Ovary (tissue), 9 donors: ENCODE measurements around the gene CYFIP1. TPM values are rescaled to one million over a fixed set of nuclear protein-coding genes. Genes with fewer than 3 reads are reported as not detected.

Experiments
- DNase-seq, 5 donors: peaks; one replicate each; pipeline ENCODE4 v3.0.0-alpha.2; 2019 to 2020
- H3K27ac ChIP-seq, 2 donors: fragments of 200-600 bp; one replicate each; pipeline versions ENCODE4 v1.5.1 to v1.8.0; 2019 to 2022
- H3K27me3 ChIP-seq: fragments of 200-600 bp; one replicate; pipeline ENCODE4 v1.8.0; 2022
- H3K36me3 ChIP-seq: fragments of 200-600 bp; sonication (generic); one replicate; pipeline ENCODE4 v1.5.1; 2019
- H3K4me1 ChIP-seq: one replicate; pipeline ENCODE4 v1.8.1; 2013; ENCODE audit warnings: mild to moderate bottlenecking, moderate library complexity; ENCODE audit not compliant: insufficient read depth
- H3K4me3 ChIP-seq: fragments of 200-600 bp; sonication (generic); one replicate; pipeline ENCODE4 v1.5.1; 2017
- H3K9me3 ChIP-seq, 2 donors: fragments of 200-600 bp in 1 of 2; sonication (generic) in 1 of 2; one replicate each; pipeline versions ENCODE4 v1.5.1 to v1.8.1; 2013 to 2019; ENCODE audit warnings: mild to moderate bottlenecking in 1 of 2, moderate library complexity in 1 of 2
- CTCF ChIP-seq, 3 donors: fragments of 450-650 bp in 2 of 3; fragments of 200-600 bp in 1 of 3; IDR thresholded peaks; one replicate each; pipeline versions ENCODE4 v1.5.1 to v1.8.0; 2016 to 2022; ENCODE audit warnings: antibody characterized with exemption in 3 of 3, mild to moderate bottlenecking in 1 of 3
- EP300 ChIP-seq: sonication (generic); formaldehyde crosslinking; IDR thresholded peaks from one replicate; pipeline ENCODE4 v1.6.1; 2017; ENCODE audit warnings: antibody characterized with exemption
- POLR2A ChIP-seq: fragments of 450-650 bp; IDR thresholded peaks from one replicate; pipeline ENCODE4 v1.6.1; 2017; ENCODE audit warnings: antibody characterized with exemption, mild to moderate bottlenecking, moderate library complexity
- WGBS, 3 donors: extraction: QIAGEN DNeasy Blood & Tissue Kit in 1 of 3; methylation state at CpG; one replicate each; pipeline versions ENCODE4 v1.1.5 to v1.1.7; 2013 to 2017; 5-methylcytosine and 5-hydroxymethylcytosine counted together
- intact Hi-C, 4 donors: fragments of 100-400 bp; cut with DNase I; formaldehyde crosslinking; loops; one replicate each; pipeline versions ENCODE4 v1.11.0 to v1.15.1; 2022 to 2023
- polyA plus RNA-seq, 2 donors: library from polyadenylated mRNA; stranded (reverse); fragments of 200-250 nt in 1 of 2; fragments of 350-450 nt in 1 of 2; fragmentation: Illumina TruSeq in 1 of 2; extraction: RNeasy Lipid Tissue Mini Kit (QIAGEN cat#74804) in 1 of 2; gene quantifications; one replicate each; pipeline ENCODE4 v1.2.3, GENCODE V29; 2013 to 2014
- total RNA-seq, 7 donors: library from RNA; depleted of rRNA in 2 of 7; stranded (reverse); fragments of >200 nt in 2 of 7; fragmentation: NEBNext Ultra II Directional in 3 of 7; extraction: Animal tissue kit (Norgen Biotek cat#: 25700) in 3 of 7; gene quantifications; one replicate each; pipeline versions ENCODE4 v1.1.0 to v1.2.4, GENCODE V29; 2016 to 2023
- donor health status: DM: no; HTN: no; CAD: no; lungs with moderate emphysema.
- donor health status: DM: no; HTN: no; CAD: no.
- donor health status: Bipolar disorder and iron deficiency.
- donor health status: DM: yes; HTN: yes; CAD: no.
- donor health status: DM: no; HTN: no; CAD: no.
- donor health status: DM: yes; HTN: yes; CAD: no.

Gene CYFIP1
- total and polyA plus RNA-seq, 9 donors: 35.8 to 96.2 (median 77.1) TPM

- 91 to 92% (median 92%) methylated on average over 28 of the region's 28 CpGs for WGBS, 3 donors
Measured at GRCh38 chr15:22931784-22932536, 48.2 kb downstream of the CYFIP1 start.

GRCh38 chr15:22930782-22931484 is 49.2 kb downstream of the CYFIP1 start:
- DNase-seq: no peak
- Histone ChIP-seq H3K36me3 (no peaks in the 10 kb centered on the region), H3K9me3 (no peaks in the 10 kb centered on the region), H3K4me3 (no peak overlapping the region), H3K4me1 (no peaks in the 10 kb centered on the region), H3K27me3 (no peaks in the 10 kb centered on the region), H3K27ac (no peak overlapping the region)
- TF ChIP-seq CTCF (IDR thresholded peaks at IDR 0.05): no peak
- TF ChIP-seq EP300: no peak
- no peak for TF ChIP-seq POLR2A
- intact Hi-C loops: no loop called here
- WGBS, 3 donors: 70 to 81% (median 75%) methylated on average over 10 of the region's 10 CpGs

More at GRCh38 chr15:22931784-22932536, 48.2 kb downstream of the CYFIP1 start:
- no peaks in the 10 kb centered on the region for H3K4me1 ChIP-seq
- DNase-seq: no peak
- intact Hi-C loops: no loop called here
- H3K9me3 ChIP-seq: no peaks in the 10 kb centered on the region
- H3K36me3 ChIP-seq: no peaks in the 10 kb centered on the region
- TF ChIP-seq CTCF (IDR thresholded peaks at IDR 0.05) (no peak), POLR2A (no peak), EP300 (no peak)
- no peak overlapping the region for H3K4me3 ChIP-seq
- no peak overlapping the region for H3K27ac ChIP-seq
- H3K27me3 ChIP-seq: no peaks in the 10 kb centered on the region

GRCh38 chr15:22927761-22928160 is 52.4 kb downstream of the CYFIP1 start:
- TF ChIP-seq CTCF (IDR thresholded peaks at IDR 0.05) (no peak), EP300 (no peak), POLR2A (no peak)
- Histone ChIP-seq H3K27ac (no peak overlapping the region), H3K9me3 (no peaks in the 10 kb centered on the region), H3K4me3 (no peak overlapping the region), H3K4me1 (no peaks in the 10 kb centered on the region), H3K36me3 (no peaks in the 10 kb centered on the region), H3K27me3 (no peaks in the 10 kb centered on the region)
- 97% methylated on average over 25 of the region's 25 CpGs for WGBS, 3 donors
- DNase-seq: no peak
- intact Hi-C loops: no loop called here

DNA sequence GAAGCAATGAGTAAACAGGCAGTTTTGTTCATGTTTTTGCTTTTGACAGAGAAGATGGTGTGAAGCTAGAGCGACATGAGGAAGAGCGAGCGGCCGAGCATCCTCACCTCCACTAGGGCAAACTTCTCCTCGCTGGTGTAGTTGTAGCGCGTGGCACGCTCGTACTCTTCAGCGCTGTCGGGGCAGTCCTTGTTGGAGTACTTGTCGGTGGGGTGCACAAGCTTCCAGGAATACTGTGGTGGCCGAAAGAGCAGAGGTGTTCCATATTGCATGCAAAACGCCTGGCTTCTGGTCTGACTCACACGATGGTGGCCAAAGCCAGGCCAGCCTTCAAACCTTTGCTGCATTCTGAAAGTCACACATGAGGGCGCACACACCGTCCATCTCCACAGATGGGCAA is 54.3 kb downstream of the CYFIP1 start:
- Histone ChIP-seq H3K27me3 (no peaks in the 10 kb centered on the region), H3K4me3 (no peak overlapping the region), H3K9me3 (no peaks in the 10 kb centered on the region), H3K36me3 (no peaks in the 10 kb centered on the region), H3K27ac (no peak overlapping the region), H3K4me1 (no peaks in the 10 kb centered on the region)
- TF ChIP-seq EP300 (no peak), POLR2A (no peak), CTCF (IDR thresholded peaks at IDR 0.05) (no peak)
- intact Hi-C loops: no loop called here
- WGBS, 3 donors: 94 to 96% (median 95%) methylated on average over 17 of the region's 17 CpGs
- no peak for DNase-seq
